Gastrocnemius medialis (tissue), 4 donors: Measurements from ENCODE around the gene GREB1.

Experiments
- POLR2A ChIP-seq, 2 donors: fragments of 450-650 bp; IDR thresholded peaks; one replicate each; pipeline ENCODE4 v1.6.1; 2017; ENCODE audit warnings: antibody characterized with exemption in 2 of 2, mild to moderate bottlenecking in 2 of 2, moderate library complexity in 2 of 2
- TF ChIP-seq, protein P1 (sequence below), 5 experiments: fragments of 450-650 bp in 3 of 5; fragments of 200-600 bp in 2 of 5; sonication (generic) in 2 of 5; IDR thresholded peaks in 4 of 5; conservative IDR thresholded peaks in 1 of 5; 1 replicate in 4 of 5; 2 replicates in 1 of 5; pipeline ENCODE4 v1.5.1; 2016 to 2019; ENCODE audit warnings: antibody characterized with exemption in 5 of 5, mild to moderate bottlenecking in 3 of 5, moderate library complexity in 3 of 5

DNA sequence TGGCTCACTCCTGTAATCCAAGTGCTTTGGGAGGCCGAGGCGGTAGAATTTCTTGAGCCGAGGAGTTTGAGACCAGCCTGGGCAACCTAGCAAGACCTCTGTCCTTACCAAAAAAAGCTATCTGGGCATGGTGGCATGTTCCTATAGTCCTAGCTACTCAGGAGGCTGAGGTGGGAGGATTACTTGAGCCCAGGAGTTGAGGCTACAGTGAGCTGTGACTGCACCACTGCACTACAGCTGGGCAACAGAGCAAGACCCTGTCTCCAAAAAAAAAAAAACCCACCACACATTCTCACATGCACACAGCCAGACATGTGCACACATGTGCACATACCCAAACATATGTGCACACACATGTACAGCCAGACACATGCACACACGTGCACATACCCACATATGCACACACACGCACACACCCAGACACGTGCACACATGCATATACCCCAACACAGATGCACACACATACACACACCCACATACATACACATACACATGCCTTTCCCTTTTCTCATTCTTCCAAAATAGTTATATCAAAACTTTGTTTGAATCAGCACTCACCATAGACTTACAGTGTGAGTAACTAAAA is 14.2 kb downstream of the GREB1 start:
- no peak for TF ChIP-seq POLR2A (IDR thresholded peaks at IDR 0.05)
- TF ChIP-seq, protein P1, sequence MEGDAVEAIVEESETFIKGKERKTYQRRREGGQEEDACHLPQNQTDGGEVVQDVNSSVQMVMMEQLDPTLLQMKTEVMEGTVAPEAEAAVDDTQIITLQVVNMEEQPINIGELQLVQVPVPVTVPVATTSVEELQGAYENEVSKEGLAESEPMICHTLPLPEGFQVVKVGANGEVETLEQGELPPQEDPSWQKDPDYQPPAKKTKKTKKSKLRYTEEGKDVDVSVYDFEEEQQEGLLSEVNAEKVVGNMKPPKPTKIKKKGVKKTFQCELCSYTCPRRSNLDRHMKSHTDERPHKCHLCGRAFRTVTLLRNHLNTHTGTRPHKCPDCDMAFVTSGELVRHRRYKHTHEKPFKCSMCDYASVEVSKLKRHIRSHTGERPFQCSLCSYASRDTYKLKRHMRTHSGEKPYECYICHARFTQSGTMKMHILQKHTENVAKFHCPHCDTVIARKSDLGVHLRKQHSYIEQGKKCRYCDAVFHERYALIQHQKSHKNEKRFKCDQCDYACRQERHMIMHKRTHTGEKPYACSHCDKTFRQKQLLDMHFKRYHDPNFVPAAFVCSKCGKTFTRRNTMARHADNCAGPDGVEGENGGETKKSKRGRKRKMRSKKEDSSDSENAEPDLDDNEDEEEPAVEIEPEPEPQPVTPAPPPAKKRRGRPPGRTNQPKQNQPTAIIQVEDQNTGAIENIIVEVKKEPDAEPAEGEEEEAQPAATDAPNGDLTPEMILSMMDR (IDR thresholded peaks at IDR 0.05 in 4 of 5, conservative IDR thresholded peaks at IDR 0.05 in 1 of 5), result no peak
